HPDE6-E6E7 (cell line): ENCODE results near the gene CNPY1.
"Not testable (repeated sequence)": the region's sequence is repeated elsewhere in the genome, so short reads cannot be mapped to it uniquely, and the experiment has no call there.

Experiments
- DNase-seq: peaks from one replicate; pipeline ENCODE4 v3.0.0; 2011; ENCODE audit warnings: missing footprints; ENCODE audit errors: extremely low spot score

The CNPY1 gene

GRCh38 chr7:155533827-155534690 lies 12.3 kb downstream of the CNPY1 start:
- DNase-seq: no peak

- no peak for DNase-seq
These were observed 13.1 kb downstream of the CNPY1 start for GRCh38 chr7:155533120-155533826.

- DNase-seq: no peak
These were observed 13.6 kb downstream of the CNPY1 start for GRCh38 chr7:155532792-155533119.

- no peak for DNase-seq
These were observed 14.7 kb downstream of the CNPY1 start for GRCh38 chr7:155531681-155532080.

GRCh38 chr7:155530601-155531000 lies 15.8 kb downstream of the CNPY1 start:
- DNase-seq: no peak

GRCh38 chr7:155529845-155530244 lies 16.5 kb downstream of the CNPY1 start:
- DNase-seq: no peak

GRCh38 chr7:155529346-155529745 lies 17.0 kb downstream of the CNPY1 start:
- no peak for DNase-seq

GRCh38 chr7:155527664-155528063 lies 18.7 kb downstream of the CNPY1 start:
- DNase-seq: no peak

- no peak for DNase-seq
These were observed 20.1 kb downstream of the CNPY1 start for GRCh38 chr7:155526225-155526624.

- no peak for DNase-seq
These were observed 22.3 kb downstream of the CNPY1 start for GRCh38 chr7:155524018-155524556.

- no peak for DNase-seq
These were observed 23.1 kb downstream of the CNPY1 start for GRCh38 chr7:155523168-155523675.

- no peak for DNase-seq
These were observed 24.5 kb downstream of the CNPY1 start for GRCh38 chr7:155521743-155522398.

GRCh38 chr7:155521007-155521742 lies 25.2 kb downstream of the CNPY1 start:
- DNase-seq: no peak

GRCh38 chr7:155520114-155520513 lies 26.2 kb downstream of the CNPY1 start:
- no peak for DNase-seq

- DNase-seq: not testable (repeated sequence)
These were observed 27.0 kb downstream of the CNPY1 start for GRCh38 chr7:155519358-155519757.

- DNase-seq: no peak
These were observed 27.7 kb downstream of the CNPY1 start for GRCh38 chr7:155518633-155519032.

- DNase-seq: no peak
These were observed 28.4 kb downstream of the CNPY1 start for GRCh38 chr7:155517969-155518368.

GRCh38 chr7:155517452-155517851 lies 28.9 kb downstream of the CNPY1 start:
- DNase-seq: no peak

GRCh38 chr7:155516466-155516865 lies 29.9 kb downstream of the CNPY1 start:
- DNase-seq: no peak

GRCh38 chr7:155515318-155515717 lies 31.0 kb downstream of the CNPY1 start:
- DNase-seq: no peak

- no peak for DNase-seq
These were observed 32.1 kb downstream of the CNPY1 start for GRCh38 chr7:155514296-155514695.
